ENCODE results near the gene ZNF750.

GRCh38 chr17:82828875-82829487 lies 10.8 kb downstream of the ZNF750 start:
- no peak for TF ChIP-seq CTCF (conservative IDR thresholded peaks at IDR 0.05)
- TF ChIP-seq ZFX (IDR thresholded peaks at IDR 0.05), result no peak

All from C4-2B (cell line).